H1 (cell line): ENCODE results near the gene WNT5A. TPM values are rescaled to one million over a fixed set of nuclear protein-coding genes. Genes with fewer than 3 reads are reported as not detected.

Experiments used
- CTCF ChIA-PET: fragments of 300-600 bp; sonication (Branson Sonifier 250); formaldehyde crosslinking; loops from one replicate; lab custom pipeline; 2021; ENCODE audit not compliant: partially characterized antibody; lab: Charles Lee
- POLR2A ChIA-PET: fragments of 300-600 bp; sonication (Branson Sonifier 250); formaldehyde crosslinking; loops from one replicate; lab custom pipeline; 2021; ENCODE audit warnings: inconsistent platforms; ENCODE audit not compliant: partially characterized antibody; lab: Charles Lee
- DNase-seq, 2 experiments: peaks; one replicate each; pipeline versions ENCODE4 v3.0.0 to v3.0.0-alpha.2; 2010 to 2022; ENCODE audit warnings: low spot score in 2 of 2, low read depth in 1 of 2, mixed read lengths in 1 of 2
- FAIRE-seq: peaks from 2 replicates; lab custom pipeline; 2011; peaks lifted over from hg19 to GRCh38; lab: Jason Lieb, UNC
- H2AFZ ChIP-seq: 2 replicates; pipeline ENCODE4 v1.8.1; 2012; ENCODE audit warnings: low read length, inconsistent platforms
- H2AK5ac ChIP-seq: 2 replicates; pipeline ENCODE4 v1.6.1; 2013; ENCODE audit warnings: low read depth, low read length
- H2BK120ac ChIP-seq: replicated peaks from 2 replicates; pipeline ENCODE3; 2013; ENCODE audit warnings: low read depth, low read length, inconsistent platforms
- H2BK12ac ChIP-seq: 2 replicates; pipeline ENCODE4 v1.6.1; 2013; ENCODE audit warnings: low read depth, low read length
- H2BK15ac ChIP-seq: 2 replicates; pipeline ENCODE4 v1.6.1; 2013; ENCODE audit warnings: low read length
- H2BK20ac ChIP-seq: 2 replicates; pipeline ENCODE4 v1.6.1; 2013; ENCODE audit warnings: low read length
- H2BK5ac ChIP-seq: 2 replicates; pipeline ENCODE4 v1.6.1; 2013; ENCODE audit warnings: low read depth, low read length
- H3K14ac ChIP-seq: 2 replicates; pipeline ENCODE4 v1.6.1; 2013; ENCODE audit warnings: inconsistent platforms; ENCODE audit not compliant: insufficient read length
- H3K18ac ChIP-seq: 2 replicates; pipeline ENCODE4 v1.6.1; 2013; ENCODE audit warnings: low read length; ENCODE audit errors: extremely low read depth
- H3K23ac ChIP-seq: 2 replicates; pipeline ENCODE4 v1.6.1; 2013; ENCODE audit warnings: inconsistent platforms; ENCODE audit not compliant: insufficient read length
- H3K23me2 ChIP-seq: 2 replicates; pipeline ENCODE4 v1.6.1; 2013; ENCODE audit warnings: low read depth, low read length
- H3K27ac ChIP-seq: 2 replicates; pipeline ENCODE4 v1.6.1; 2011; ENCODE audit warnings: low read depth, low read length, inconsistent platforms
- H3K27me3 ChIP-seq, 4 experiments: replicated peaks in 1 of 4; 1 replicate in 1 of 4; 2 replicates in 3 of 4; pipeline versions ENCODE4 v1.6.1 to v1.8.1; 2011 to 2013; ENCODE audit warnings: low read length in 3 of 4, mild to moderate bottlenecking in 3 of 4, inconsistent platforms in 2 of 4, mixed read lengths in 2 of 4, moderate library complexity in 1 of 4; ENCODE audit not compliant: control insufficient read depth in 3 of 4, insufficient read depth in 3 of 4; ENCODE audit errors: extremely low read depth in 1 of 4
- H3K36me3 ChIP-seq, 4 experiments: 2 replicates each; pipeline versions ENCODE4 v1.6.1 to v1.8.1; 2011 to 2013; ENCODE audit warnings: mild to moderate bottlenecking in 4 of 4, low read length in 3 of 4, moderate library complexity in 2 of 4, control low read depth in 1 of 4, inconsistent platforms in 1 of 4; ENCODE audit not compliant: insufficient read depth in 4 of 4, control insufficient read depth in 2 of 4
- H3K4ac ChIP-seq: replicated peaks from 2 replicates; pipeline ENCODE3; 2013; ENCODE audit warnings: low read length, low read depth, mixed read lengths, inconsistent platforms; ENCODE audit not compliant: insufficient read length
- H3K4me1 ChIP-seq, 4 experiments: replicated peaks in 1 of 4; 1 replicate in 1 of 4; 2 replicates in 3 of 4; pipeline versions ENCODE4 v1.6.1 to v1.8.1; 2011 to 2013; ENCODE audit warnings: low read length in 3 of 4, inconsistent platforms in 2 of 4, mixed read lengths in 1 of 4; ENCODE audit not compliant: insufficient read depth in 4 of 4, control insufficient read depth in 3 of 4
- H3K4me2 ChIP-seq, 2 experiments: 2 replicates each; pipeline versions ENCODE4 v1.6.1 to v1.8.1; 2011 to 2013; ENCODE audit warnings: low read depth in 2 of 2, low read length in 2 of 2, control low read depth in 1 of 2, inconsistent platforms in 1 of 2, mild to moderate bottlenecking in 1 of 2; ENCODE audit not compliant: insufficient read depth in 1 of 2
- H3K4me3 ChIP-seq, 4 experiments: fragments of 200-600, 300-600 bp in 1 of 4; sonication (generic), shearing (Covaris generic), sonication (Bioruptor Twin) in 1 of 4; 2 replicates each; pipeline versions ENCODE4 v1.5.1 to v1.8.1; 2011 to 2016; ENCODE audit warnings: low read length in 4 of 4, low read depth in 3 of 4, control low read depth in 2 of 4, inconsistent platforms in 2 of 4, mild to moderate bottlenecking in 2 of 4, mixed read lengths in 1 of 4, moderate library complexity in 1 of 4; ENCODE audit not compliant: insufficient read depth in 2 of 4; ENCODE audit errors: extremely low read depth in 1 of 4
- H3K56ac ChIP-seq: replicated peaks from 2 replicates; pipeline ENCODE3; 2013; ENCODE audit warnings: low read depth, mild to moderate bottlenecking, mixed read lengths, low read length, inconsistent platforms; ENCODE audit not compliant: insufficient read length
- H3K79me1 ChIP-seq: 2 replicates; pipeline ENCODE4 v1.6.1; 2013; ENCODE audit warnings: low read depth, low read length, control low read depth
- H3K79me2 ChIP-seq, 2 experiments: 2 replicates each; pipeline versions ENCODE4 v1.6.1 to v1.8.1; 2012 to 2013; ENCODE audit warnings: low read length in 2 of 2, mild to moderate bottlenecking in 2 of 2, inconsistent platforms in 1 of 2; ENCODE audit not compliant: insufficient read depth in 2 of 2, control insufficient read depth in 1 of 2
- H3K9ac ChIP-seq, 4 experiments: replicated peaks in 1 of 4; 1 replicate in 1 of 4; 2 replicates in 3 of 4; pipeline versions ENCODE4 v1.6.1 to v1.8.1; 2011 to 2013; ENCODE audit warnings: low read depth in 3 of 4, low read length in 3 of 4, control low read depth in 2 of 4, mild to moderate bottlenecking in 2 of 4, moderate library complexity in 2 of 4, inconsistent platforms in 1 of 4; ENCODE audit errors: extremely low read depth in 1 of 4
- H3K9me3 ChIP-seq, 2 experiments: 2 replicates each; pipeline versions ENCODE4 v1.6.1 to v1.8.1; 2012 to 2013; ENCODE audit warnings: mild to moderate bottlenecking in 2 of 2, moderate library complexity in 2 of 2, control low read depth in 1 of 2, inconsistent platforms in 1 of 2, low read depth in 1 of 2, low read length in 1 of 2, mixed read lengths in 1 of 2; ENCODE audit not compliant: insufficient read depth in 2 of 2
- H4K20me1 ChIP-seq, 2 experiments: replicated peaks in 1 of 2; 2 replicates each; pipeline versions ENCODE3 to v1.8.1; 2011 to 2013; ENCODE audit warnings: inconsistent platforms in 2 of 2, low read length in 2 of 2, mild to moderate bottlenecking in 1 of 2; ENCODE audit not compliant: insufficient read depth in 2 of 2, control insufficient read depth in 1 of 2
- H4K5ac ChIP-seq: 2 replicates; pipeline ENCODE4 v1.6.1; 2013; ENCODE audit warnings: low read length, low read depth, mixed read lengths, inconsistent platforms; ENCODE audit not compliant: insufficient read length
- H4K8ac ChIP-seq: 2 replicates; pipeline ENCODE4 v1.8.0; 2013; ENCODE audit warnings: mild to moderate bottlenecking, moderate library complexity, low read length, inconsistent platforms; ENCODE audit not compliant: insufficient read depth; ENCODE audit errors: extremely low read depth
- H4K91ac ChIP-seq: replicated peaks from 2 replicates; pipeline ENCODE3; 2013; ENCODE audit warnings: low read length, mixed read lengths, inconsistent platforms; ENCODE audit not compliant: insufficient read length
- GABPA ChIP-seq: IDR thresholded peaks from 2 replicates; pipeline ENCODE4 v1.6.1; 2011; ENCODE audit warnings: mild to moderate bottlenecking, low read length, moderate library complexity, borderline replicate concordance; ENCODE audit not compliant: insufficient read depth
- GTF2F1 ChIP-seq: IDR thresholded peaks from 2 replicates; pipeline ENCODE4 v1.6.1; 2012; ENCODE audit warnings: low read depth, low read length, improper control_type of control experiment, borderline replicate concordance
- SUZ12 ChIP-seq: fragments of 200-600 bp; sonication (generic); IDR thresholded peaks from 2 replicates; pipeline ENCODE4 v1.6.1; 2012; ENCODE audit warnings: mild to moderate bottlenecking, inconsistent platforms, low read length, moderate library complexity, mixed read lengths
- WGBS, 2 experiments: shearing (Covaris generic) in 1 of 2; methylation state at CpG; one replicate each; pipeline versions ENCODE4 v1.1.6 to v1.1.7; 2013 to 2015; ENCODE audit warnings: low lambda C conversion rate in 2 of 2, mixed read lengths in 2 of 2, inconsistent platforms in 1 of 2, low coverage in 1 of 2, missing lambda C conversion rate in 1 of 2; ENCODE audit not compliant: insufficient replicate concordance in 2 of 2, insufficient coverage in 1 of 2, insufficient read length in 1 of 2; ENCODE audit errors: extremely low coverage in 1 of 2, missing lambda C conversion rate in 1 of 2; 5-methylcytosine and 5-hydroxymethylcytosine counted together
- polyA plus RNA-seq, 7 experiments: library from polyadenylated mRNA; depleted of rRNA in 3 of 7; stranded (reverse) in 5 of 7; unstranded in 2 of 7; fragments of >200 nt in 5 of 7; fragments of 200-250 nt in 2 of 7; gene quantifications; 1 replicate in 5 of 7; 2 replicates in 1 of 7; 4 replicates in 1 of 7; pipeline versions ENCODE4 v1.2.1 to v1.2.3, GENCODE V29; 2011 to 2013; ENCODE audit warnings: missing spikeins in 2 of 7, mixed read lengths in 2 of 7
- total RNA-seq: library from RNA; stranded (reverse); fragmentation: NEBNext Ultra II Directional; extraction: Animal tissue kit (Norgen Biotek cat#: 25700); gene quantifications from 2 replicates; pipeline ENCODE4 v1.2.1, GENCODE V29; 2021

WNT5A gene
- total and polyA plus RNA-seq, 2 of the 8 experiments (the other 6 are each of a cell fraction or from before 2014, with no cell fraction given), result 3.9 to 5.6 TPM

GRCh38 chr3:55527361-55527760 is 40.3 kb upstream of the WNT5A start:
- no peak overlapping the region for H3K4ac ChIP-seq
- FAIRE-seq (no peak), DNase-seq (no peak)
- no peak overlapping the region for H3K9ac ChIP-seq
- WGBS, 2 experiments, result 87% methylated on average over 4 of the region's 4 CpGs; no CpG with 5 or more reads in 1 of the 2 experiments
- H3K23me2 ChIP-seq, result no peaks in the 10 kb centered on the region
- no peak overlapping the region for H2BK15ac ChIP-seq
- no peak overlapping the region for H4K91ac ChIP-seq
- H2AFZ ChIP-seq, result no peak overlapping the region
- ChIA-PET CTCF (no interaction called here), POLR2A (no interaction called here)
- no peak overlapping the region for H3K27ac ChIP-seq
- H2BK5ac ChIP-seq, result no peak overlapping the region
- no peak overlapping the region for H4K8ac ChIP-seq
- no peak overlapping the region for H2BK12ac ChIP-seq
- peaks cover 4 to 14% (median 7%) of the 10 kb centered on the region in 4 experiments; a peak in 4 of 7 replicates for H3K4me1 ChIP-seq
- H3K23ac ChIP-seq, result no peak overlapping the region
- H2BK120ac ChIP-seq, result no peak overlapping the region
- H3K4me3 ChIP-seq, result no peak overlapping the region
- no peaks in the 10 kb centered on the region for H3K79me1 ChIP-seq
- no peak overlapping the region for H3K4me2 ChIP-seq
- no peaks in the 10 kb centered on the region for H4K20me1 ChIP-seq
- H3K79me2 ChIP-seq, result no peaks in the 10 kb centered on the region
- H3K56ac ChIP-seq, result no peak overlapping the region
- H3K18ac ChIP-seq, result no peak overlapping the region
- H2BK20ac ChIP-seq, result no peak overlapping the region
- H2AK5ac ChIP-seq, result no peak overlapping the region
- no peak overlapping the region for H3K14ac ChIP-seq
- H3K9me3 ChIP-seq, result no peaks in the 10 kb centered on the region
- TF ChIP-seq GTF2F1 (no peak), SUZ12 (no peak), GABPA (no peak)
- no peaks in the 10 kb centered on the region for H3K36me3 ChIP-seq
- no peak overlapping the region for H4K5ac ChIP-seq
- H3K27me3 ChIP-seq, result peaks cover 0 to 2% (median 0%) of the 10 kb centered on the region in 4 experiments; a peak in 1 of 7 replicates
